ENCODE data around the gene LRSAM1.

The LRSAM1 gene

GRCh38 chr9:127450830-127451607, at the start of gene LRSAM1, which contains the start of gene RPL12:
Gene LRSAM1 (plus strand): TSS chr9:127451510. CDS start chr9:127454528, 3,018 bp downstream.
Gene RPL12 (minus strand): TSS chr9:127451406. CDS start chr9:127451317, 89 bp downstream.
- peak; percentile 88 for DNase-seq

GRCh38 chr9:127402401-127403090, 48.8 kb upstream of the LRSAM1 start:
- DNase-seq, result no peak

GRCh38 chr9:127403507-127404192, 47.7 kb upstream of the LRSAM1 start:
- no peak for DNase-seq

- DNase-seq, result no peak
These were observed 46.7 kb upstream of the LRSAM1 start for GRCh38 chr9:127404631-127405030.

GRCh38 chr9:127405344-127406125, 45.8 kb upstream of the LRSAM1 start:
- no peak for DNase-seq

- no peak for DNase-seq
These were observed 44.4 kb upstream of the LRSAM1 start for GRCh38 chr9:127406799-127407491.

GRCh38 chr9:127407492-127407843, 43.8 kb upstream of the LRSAM1 start:
- no peak for DNase-seq

GRCh38 chr9:127411122-127411521, 40.2 kb upstream of the LRSAM1 start:
- no peak for DNase-seq

GRCh38 chr9:127415141-127415540, 36.2 kb upstream of the LRSAM1 start:
- DNase-seq, result no peak

- no peak for DNase-seq
These were observed 35.7 kb upstream of the LRSAM1 start for GRCh38 chr9:127415657-127416056.

GRCh38 chr9:127417131-127418036, 33.9 kb upstream of the LRSAM1 start:
- no peak for DNase-seq

- no peak for DNase-seq
These were observed 33.3 kb upstream of the LRSAM1 start for GRCh38 chr9:127418037-127418471.

- no peak for DNase-seq
These were observed 32.0 kb upstream of the LRSAM1 start for GRCh38 chr9:127419348-127419747.

- no peak for DNase-seq
These were observed 30.3 kb upstream of the LRSAM1 start for GRCh38 chr9:127421057-127421456.

GRCh38 chr9:127422133-127422782, 29.1 kb upstream of the LRSAM1 start:
- no peak for DNase-seq

GRCh38 chr9:127422787-127423186, 28.5 kb upstream of the LRSAM1 start:
- DNase-seq, result no peak

GRCh38 chr9:127423476-127423933, 27.8 kb upstream of the LRSAM1 start:
- no peak for DNase-seq

- peak; percentile 78 for DNase-seq
These were observed 27.2 kb upstream of the LRSAM1 start, which contains the start of gene ZNF79 for GRCh38 chr9:127423934-127424675. Gene ZNF79 (plus strand): TSS chr9:127424382. CDS start chr9:127424788, 406 bp downstream.

- DNase-seq, result no peak
These were observed 26.7 kb upstream of the LRSAM1 start for GRCh38 chr9:127424676-127424999.

GRCh38 chr9:127426756-127427155, 24.6 kb upstream of the LRSAM1 start:
- no peak for DNase-seq
